SIG-M5 treated with dmso at 0.1 percent for 504 hours (cell line): Measurements from ENCODE around the gene AHNAK2.

ENCODE experiments used
- DNase-seq: peaks from one replicate; lab custom pipeline; 2025; ENCODE audit not compliant: unreplicated experiment; lab: John Stamatoyannopoulos, UW

The AHNAK2 gene

GRCh38 chr14:104940526-104941150 is 37.5 kb downstream of the AHNAK2 start:
- peak; percentile 9 for DNase-seq

GRCh38 chr14:104939666-104940410 is 38.3 kb downstream of the AHNAK2 start:
- DNase-seq = no peak

GRCh38 chr14:104938960-104939359 is 39.2 kb downstream of the AHNAK2 start:
- no peak for DNase-seq

GRCh38 chr14:104938436-104938835 is 39.7 kb downstream of the AHNAK2 start:
- no peak for DNase-seq

GRCh38 chr14:104937694-104938365 is 40.3 kb downstream of the AHNAK2 start:
- no peak for DNase-seq

GRCh38 chr14:104937161-104937560 is 41.0 kb downstream of the AHNAK2 start:
- no peak for DNase-seq

- no peak for DNase-seq
These were observed 41.6 kb downstream of the AHNAK2 start for GRCh38 chr14:104936361-104937155.

GRCh38 chr14:104935955-104936354 is 42.2 kb downstream of the AHNAK2 start:
- no peak for DNase-seq

GRCh38 chr14:104935026-104935650 is 43.0 kb downstream of the AHNAK2 start:
- DNase-seq = no peak

- no peak for DNase-seq
These were observed 44.1 kb downstream of the AHNAK2 start for GRCh38 chr14:104933746-104934733.

GRCh38 chr14:104932676-104933631 is 45.2 kb downstream of the AHNAK2 start:
- peak; percentile 65 for DNase-seq

GRCh38 chr14:104931771-104932675 is 46.2 kb downstream of the AHNAK2 start:
- no peak for DNase-seq

- DNase-seq = no peak
These were observed 46.8 kb downstream of the AHNAK2 start for GRCh38 chr14:104931304-104931770.

GRCh38 chr14:104930526-104931303 is 47.5 kb downstream of the AHNAK2 start:
- no peak for DNase-seq

GRCh38 chr14:104929268-104930230 is 48.6 kb downstream of the AHNAK2 start:
- DNase-seq = no peak
